Endothelial cell of umbilical vein (primary cell): ENCODE results near the gene SCYGR7.

Experiments used
- CTCF ChIP-seq, 2 donors: IDR thresholded peaks; 1 replicate in 1 of 2; 2 replicates in 1 of 2; pipeline ENCODE4 v1.5.1; 2011; ENCODE audit warnings: low read length in 2 of 2, mild to moderate bottlenecking in 2 of 2, moderate library complexity in 2 of 2, control low read depth in 1 of 2, inconsistent platforms in 1 of 2, low read depth in 1 of 2; ENCODE audit not compliant: insufficient read depth in 1 of 2; ENCODE audit errors: extremely low read depth in 1 of 2
- EZH2 ChIP-seq: IDR thresholded peaks from 2 replicates; pipeline ENCODE4 v1.6.1; 2012; ENCODE audit warnings: borderline replicate concordance, low read depth, mild to moderate bottlenecking, moderate library complexity, low read length, inconsistent platforms; ENCODE audit not compliant: severe bottlenecking
- FOS ChIP-seq: IDR thresholded peaks from 2 replicates; pipeline ENCODE4 v1.6.1; 2011; ENCODE audit warnings: mild to moderate bottlenecking, low read length, moderate library complexity, borderline replicate concordance; ENCODE audit not compliant: insufficient read depth
- GATA2 ChIP-seq: IDR thresholded peaks from 2 replicates; pipeline ENCODE4 v1.7.0; 2011; ENCODE audit warnings: low read depth, mild to moderate bottlenecking, moderate library complexity, mixed read lengths, low read length; ENCODE audit not compliant: insufficient read length, insufficient read depth
- POLR2A ChIP-seq: IDR thresholded peaks from 2 replicates; pipeline ENCODE4 v1.6.1; 2012; ENCODE audit warnings: low read depth, mild to moderate bottlenecking, control low read depth, low read length
- POLR2AphosphoS5 ChIP-seq: IDR thresholded peaks from 2 replicates; pipeline ENCODE4 v1.6.1; 2012; ENCODE audit warnings: low read depth, mild to moderate bottlenecking, control low read depth, low read length, moderate library complexity; ENCODE audit not compliant: insufficient read depth

GRCh38 chr2:227739351-227739750 is 11.2 kb downstream of the SCYGR7 start:
- TF ChIP-seq FOS (no peak), CTCF (IDR thresholded peaks at IDR 0.05; ENCODE audit: extremely low read depth in 1 of 2, insufficient read depth in 1 of 2, low read depth in 1 of 2, low read length in 2 of 2) (no peak), POLR2A (no peak), EZH2 (no peak), POLR2AphosphoS5 (no peak), GATA2 (no peak)
